H9 (cell line): ENCODE results near the gene PAK6. TPM values are rescaled to one million over a fixed set of nuclear protein-coding genes. Genes with fewer than 3 reads are reported as not detected.

Source experiments
- DNase-seq: peaks from one replicate; pipeline ENCODE4 v3.0.0-alpha.2; 2017
- H2AFZ ChIP-seq: one replicate; pipeline ENCODE4 v1.6.1; 2013; ENCODE audit warnings: mild to moderate bottlenecking, low read length, control low read depth, moderate library complexity
- H2AK5ac ChIP-seq: 2 replicates; pipeline ENCODE4 v1.6.1; 2013; ENCODE audit warnings: low read length, control low read depth, mixed read lengths; ENCODE audit not compliant: insufficient read length
- H2BK120ac ChIP-seq: one replicate; pipeline ENCODE4 v1.6.1; 2013; ENCODE audit warnings: low read depth, mild to moderate bottlenecking, low read length, control low read depth, inconsistent platforms; ENCODE audit not compliant: poor library complexity, severe bottlenecking
- H2BK12ac ChIP-seq: 2 replicates; pipeline ENCODE4 v1.6.1; 2013; ENCODE audit warnings: low read length, control low read depth, mixed read lengths, low read depth; ENCODE audit not compliant: insufficient read length
- H2BK15ac ChIP-seq: 2 replicates; pipeline ENCODE4 v1.6.1; 2013; ENCODE audit warnings: low read depth, low read length, control low read depth
- H2BK20ac ChIP-seq: one replicate; pipeline ENCODE4 v1.6.1; 2013; ENCODE audit warnings: low read depth, mild to moderate bottlenecking, low read length, control low read depth, inconsistent platforms; ENCODE audit not compliant: poor library complexity, severe bottlenecking
- H2BK5ac ChIP-seq: 2 replicates; pipeline ENCODE4 v1.6.1; 2013; ENCODE audit warnings: low read length, control low read depth, mixed read lengths; ENCODE audit not compliant: insufficient read length
- H3K14ac ChIP-seq: 2 replicates; pipeline ENCODE4 v1.6.1; 2013; ENCODE audit warnings: low read length, control low read depth; ENCODE audit not compliant: insufficient read depth
- H3K18ac ChIP-seq: 2 replicates; pipeline ENCODE4 v1.6.1; 2013; ENCODE audit warnings: low read depth, mild to moderate bottlenecking, mixed read lengths, low read length, control low read depth; ENCODE audit not compliant: insufficient read length
- H3K23ac ChIP-seq: 2 replicates; pipeline ENCODE4 v1.6.1; 2013; ENCODE audit warnings: low read length, control low read depth, mixed read lengths, low read depth; ENCODE audit not compliant: insufficient read length
- H3K23me2 ChIP-seq: 2 replicates; pipeline ENCODE4 v1.6.1; 2013; ENCODE audit warnings: low read depth, mild to moderate bottlenecking, mixed read lengths, low read length, control low read depth; ENCODE audit not compliant: insufficient read length, poor library complexity, severe bottlenecking
- H3K27ac ChIP-seq: 2 replicates; pipeline ENCODE4 v1.5.1; 2013; ENCODE audit warnings: low read length, control low read depth, mixed read lengths, low read depth; ENCODE audit not compliant: insufficient read length
- H3K27me3 ChIP-seq: 2 replicates; pipeline ENCODE4 v1.6.1; 2013; ENCODE audit warnings: low read length, control low read depth, inconsistent platforms; ENCODE audit not compliant: insufficient read depth
- H3K4ac ChIP-seq: 2 replicates; pipeline ENCODE4 v1.6.1; 2013; ENCODE audit warnings: low read depth, mild to moderate bottlenecking, control low read depth, inconsistent platforms, low read length, moderate library complexity
- H3K4me1 ChIP-seq: 2 replicates; pipeline ENCODE4 v1.6.1; 2013; ENCODE audit warnings: low read length, control low read depth, inconsistent platforms; ENCODE audit not compliant: insufficient read depth
- H3K4me2 ChIP-seq: 2 replicates; pipeline ENCODE4 v1.6.1; 2013; ENCODE audit warnings: low read length, control low read depth, mixed read lengths; ENCODE audit not compliant: insufficient read length, insufficient read depth
- H3K56ac ChIP-seq: 2 replicates; pipeline ENCODE4 v1.6.1; 2013; ENCODE audit warnings: low read depth, mild to moderate bottlenecking, mixed read lengths, low read length, control low read depth; ENCODE audit not compliant: insufficient read length
- H3K79me1 ChIP-seq: 2 replicates; pipeline ENCODE4 v1.6.1; 2013; ENCODE audit warnings: low read depth, mild to moderate bottlenecking, moderate library complexity, low read length, control low read depth, inconsistent platforms; ENCODE audit not compliant: insufficient read depth, poor library complexity, severe bottlenecking
- H3K79me2 ChIP-seq: 2 replicates; pipeline ENCODE4 v1.6.1; 2013; ENCODE audit warnings: low read length, control low read depth, inconsistent platforms; ENCODE audit not compliant: insufficient read depth
- H3K9ac ChIP-seq: 2 replicates; pipeline ENCODE4 v1.6.1; 2013; ENCODE audit warnings: low read length, control low read depth, mixed read lengths; ENCODE audit not compliant: insufficient read length; ENCODE audit errors: extremely low read depth
- H3K9me3 ChIP-seq: one replicate; pipeline ENCODE4 v1.6.1; 2013; ENCODE audit warnings: low read depth, low read length, inconsistent platforms; ENCODE audit not compliant: control insufficient read depth
- H3T11ph ChIP-seq: one replicate; pipeline ENCODE4 v1.6.1; 2013; ENCODE audit warnings: mild to moderate bottlenecking, low read length, control low read depth, inconsistent platforms
- H4K20me1 ChIP-seq: one replicate; pipeline ENCODE4 v1.6.1; 2013; ENCODE audit not compliant: control insufficient read depth, insufficient read length, insufficient read depth
- H4K5ac ChIP-seq: 2 replicates; pipeline ENCODE4 v1.6.1; 2013; ENCODE audit warnings: low read depth, mild to moderate bottlenecking, mixed read lengths, low read length, control low read depth; ENCODE audit not compliant: insufficient read length
- H4K8ac ChIP-seq: replicated peaks from 2 replicates; pipeline ENCODE4 v1.6.1; 2013; ENCODE audit warnings: low read length, control low read depth, mixed read lengths, low read depth; ENCODE audit not compliant: insufficient read length
- H4K91ac ChIP-seq: 2 replicates; pipeline ENCODE4 v1.6.1; 2013; ENCODE audit warnings: low read depth, mild to moderate bottlenecking, moderate library complexity, mixed read lengths, low read length, control low read depth; ENCODE audit not compliant: insufficient read length
- H3K27ac Mint-ChIP-seq, 3 experiments: 2 replicates in 2 of 3; 3 replicates in 1 of 3; pipeline ENCODE4 v1.8.0; 2020 to 2021; ENCODE audit warnings: mixed read lengths in 3 of 3, mild to moderate bottlenecking in 1 of 3, moderate library complexity in 1 of 3
- H3K27me3 Mint-ChIP-seq: 2 replicates; pipeline ENCODE4 v1.8.0; 2021; ENCODE audit warnings: low read depth, mild to moderate bottlenecking, moderate library complexity, mixed read lengths
- H3K36me3 Mint-ChIP-seq, 3 experiments: 2 replicates in 2 of 3; 3 replicates in 1 of 3; pipeline ENCODE4 v1.8.0; 2020 to 2021; ENCODE audit warnings: low read depth in 3 of 3, mixed read lengths in 3 of 3; ENCODE audit not compliant: insufficient read depth in 1 of 3
- H3K4me1 Mint-ChIP-seq, 2 experiments: 2 replicates each; pipeline ENCODE4 v1.8.0; 2020; ENCODE audit warnings: mixed read lengths in 2 of 2
- H3K4me3 Mint-ChIP-seq, 2 experiments: 2 replicates in 1 of 2; 3 replicates in 1 of 2; pipeline ENCODE4 v1.8.0; 2020 to 2021; ENCODE audit warnings: mild to moderate bottlenecking in 2 of 2, mixed read lengths in 2 of 2, moderate library complexity in 1 of 2
- H3K9me3 Mint-ChIP-seq, 2 experiments: 2 replicates in 1 of 2; 3 replicates in 1 of 2; pipeline ENCODE4 v1.8.0; 2020; ENCODE audit warnings: mild to moderate bottlenecking in 2 of 2, mixed read lengths in 2 of 2, moderate library complexity in 1 of 2
- WGBS: extraction: QIAGEN DNeasy Blood & Tissue Kit; methylation state at CpG from one replicate; pipeline ENCODE4 v1.1.7; 2013; ENCODE audit warnings: missing lambda C conversion rate, low lambda C conversion rate, mixed read lengths; ENCODE audit not compliant: insufficient read length; ENCODE audit errors: extremely low coverage; 5-methylcytosine and 5-hydroxymethylcytosine counted together
- total RNA-seq: library from RNA; stranded (reverse); gene quantifications from 2 replicates; pipeline ENCODE4 v1.2.1, GENCODE V29; 2021
- TF ChIP-seq, protein P1 (sequence below): fragments of 200-600 bp; sonication (generic); conservative IDR thresholded peaks from 3 replicates; pipeline ENCODE4 v1.8.0; 2021; ENCODE audit warnings: antibody characterized with exemption, mild to moderate bottlenecking

Gene PAK6
- total RNA-seq, 1 experiment from 2014 or later, result 7.4 TPM

DNA sequence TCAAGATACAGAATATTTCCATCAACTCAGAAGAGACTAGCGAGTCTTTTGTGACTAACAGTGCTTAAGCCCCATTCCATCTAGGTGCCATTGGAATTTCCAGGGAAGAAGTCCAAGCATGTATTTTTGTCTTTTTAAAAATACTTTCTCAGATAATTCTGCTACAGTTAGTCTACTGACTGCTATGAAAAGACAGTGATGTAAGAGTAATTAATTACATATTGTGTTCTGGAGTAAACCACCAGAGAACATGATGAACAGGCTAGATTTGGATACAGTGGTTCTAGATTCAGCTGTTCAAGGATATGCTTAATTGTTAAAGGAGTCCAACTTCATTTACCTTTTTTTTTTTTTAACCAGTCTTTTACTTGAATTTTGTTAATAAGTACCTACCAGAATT lies 34.8 kb upstream of the PAK6 start:
- no peak overlapping the region for H4K5ac ChIP-seq
- no peaks in the 10 kb centered on the region for H3K4me1 Mint-ChIP-seq
- no peak overlapping the region for H3K4me2 ChIP-seq
- no peak overlapping the region for H3K4me3 Mint-ChIP-seq
- no peak overlapping the region for H4K91ac ChIP-seq
- H2BK12ac ChIP-seq, result no peak overlapping the region
- H3K9me3 ChIP-seq, result no peaks in the 10 kb centered on the region
- no peak overlapping the region for H3K56ac ChIP-seq
- no peak overlapping the region for H2BK120ac ChIP-seq
- no peak overlapping the region for H3T11ph ChIP-seq
- WGBS, result no CpG with 5 or more reads among the region's 1 CpG
- no peak overlapping the region for H2BK5ac ChIP-seq
- H3K9ac ChIP-seq, result no peak overlapping the region
- no peak for DNase-seq
- TF ChIP-seq, protein P1, sequence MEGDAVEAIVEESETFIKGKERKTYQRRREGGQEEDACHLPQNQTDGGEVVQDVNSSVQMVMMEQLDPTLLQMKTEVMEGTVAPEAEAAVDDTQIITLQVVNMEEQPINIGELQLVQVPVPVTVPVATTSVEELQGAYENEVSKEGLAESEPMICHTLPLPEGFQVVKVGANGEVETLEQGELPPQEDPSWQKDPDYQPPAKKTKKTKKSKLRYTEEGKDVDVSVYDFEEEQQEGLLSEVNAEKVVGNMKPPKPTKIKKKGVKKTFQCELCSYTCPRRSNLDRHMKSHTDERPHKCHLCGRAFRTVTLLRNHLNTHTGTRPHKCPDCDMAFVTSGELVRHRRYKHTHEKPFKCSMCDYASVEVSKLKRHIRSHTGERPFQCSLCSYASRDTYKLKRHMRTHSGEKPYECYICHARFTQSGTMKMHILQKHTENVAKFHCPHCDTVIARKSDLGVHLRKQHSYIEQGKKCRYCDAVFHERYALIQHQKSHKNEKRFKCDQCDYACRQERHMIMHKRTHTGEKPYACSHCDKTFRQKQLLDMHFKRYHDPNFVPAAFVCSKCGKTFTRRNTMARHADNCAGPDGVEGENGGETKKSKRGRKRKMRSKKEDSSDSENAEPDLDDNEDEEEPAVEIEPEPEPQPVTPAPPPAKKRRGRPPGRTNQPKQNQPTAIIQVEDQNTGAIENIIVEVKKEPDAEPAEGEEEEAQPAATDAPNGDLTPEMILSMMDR, result no peak
- H3K14ac ChIP-seq, result no peak overlapping the region
- no peak overlapping the region for H2BK20ac ChIP-seq
- H3K27ac Mint-ChIP-seq, result no peak overlapping the region
- H3K23me2 ChIP-seq, result no peaks in the 10 kb centered on the region
- H3K27ac ChIP-seq, result no peak overlapping the region
- no peak overlapping the region for H2AK5ac ChIP-seq
- no peaks in the 10 kb centered on the region for H3K27me3 Mint-ChIP-seq
- H3K79me1 ChIP-seq, result no peaks in the 10 kb centered on the region
- H2BK15ac ChIP-seq, result no peak overlapping the region
- H2AFZ ChIP-seq, result no peak overlapping the region
- peaks cover 37 to 80% (median 78%) of the 10 kb centered on the region in 3 experiments for H3K36me3 Mint-ChIP-seq
- no peak overlapping the region for H3K23ac ChIP-seq
- no peaks in the 10 kb centered on the region for H4K20me1 ChIP-seq
- H3K18ac ChIP-seq, result no peak overlapping the region
- H3K9me3 Mint-ChIP-seq, result no peaks in the 10 kb centered on the region
- no peaks in the 10 kb centered on the region for H3K4me1 ChIP-seq
- no peaks in the 10 kb centered on the region for H3K27me3 ChIP-seq
- no peaks in the 10 kb centered on the region for H3K79me2 ChIP-seq
- no peak overlapping the region for H4K8ac ChIP-seq
- no peak overlapping the region for H3K4ac ChIP-seq
